ENCODE data around the gene SEC14L1. TPM values are rescaled to one million over a fixed set of nuclear protein-coding genes. Genes with fewer than 3 reads are reported as not detected.

The SEC14L1 gene
- total and polyA plus RNA-seq, 8 donors: 3.2 to 106 (median 43.9) TPM

DNA sequence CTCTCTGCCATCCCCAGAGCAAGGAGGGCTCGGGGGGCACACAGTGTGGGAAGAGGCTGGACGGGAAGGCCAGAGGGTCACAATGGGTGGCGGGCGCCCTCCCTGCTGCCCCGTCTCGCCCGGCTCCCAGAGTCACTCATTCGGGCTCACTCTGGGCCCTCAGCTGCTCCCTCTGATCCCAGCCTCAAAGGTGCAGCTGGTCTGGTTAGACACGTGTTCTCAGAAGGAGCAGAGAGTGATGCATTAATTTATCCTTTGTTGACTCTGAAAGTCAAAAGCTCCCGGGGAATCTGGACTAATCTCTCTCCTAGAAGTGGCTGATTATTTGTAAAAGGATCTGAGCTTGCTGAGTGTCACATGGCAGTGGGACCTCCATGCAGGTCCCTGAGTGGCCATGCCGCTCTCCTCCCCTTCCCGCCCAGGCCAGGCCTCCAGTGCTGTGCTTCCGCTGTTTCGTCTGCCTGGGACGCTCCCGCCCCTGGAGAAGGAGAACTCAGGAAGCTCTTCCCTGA lies 87.5 kb downstream of the SEC14L1 start:
- H3K4me3 ChIP-seq: no peak overlapping the region
- H3K36me3 ChIP-seq: no peaks in the 10 kb centered on the region
- H3K27ac ChIP-seq: peak overlapping the region in 2 of 5 donors; percentile 7 to 20
- H3K27me3 ChIP-seq: no peaks in the 10 kb centered on the region
- no peak for DNase-seq
- 75 to 79% (median 76%) methylated on average over 15 to 16 of the region's 16 CpGs for WGBS, 5 donors
- intact Hi-C loops (cut with DNase I; ENCODE audit: low total_unique reads): no loop called here
- H3K4me1 ChIP-seq: no peaks in the 10 kb centered on the region
- H3K9me3 ChIP-seq: peaks cover 0 to 5% (median 0%) of the 10 kb centered on the region in 4 donors
- TF ChIP-seq POLR2A (IDR thresholded peaks at IDR 0.05): no peak
- TF ChIP-seq, protein P1, sequence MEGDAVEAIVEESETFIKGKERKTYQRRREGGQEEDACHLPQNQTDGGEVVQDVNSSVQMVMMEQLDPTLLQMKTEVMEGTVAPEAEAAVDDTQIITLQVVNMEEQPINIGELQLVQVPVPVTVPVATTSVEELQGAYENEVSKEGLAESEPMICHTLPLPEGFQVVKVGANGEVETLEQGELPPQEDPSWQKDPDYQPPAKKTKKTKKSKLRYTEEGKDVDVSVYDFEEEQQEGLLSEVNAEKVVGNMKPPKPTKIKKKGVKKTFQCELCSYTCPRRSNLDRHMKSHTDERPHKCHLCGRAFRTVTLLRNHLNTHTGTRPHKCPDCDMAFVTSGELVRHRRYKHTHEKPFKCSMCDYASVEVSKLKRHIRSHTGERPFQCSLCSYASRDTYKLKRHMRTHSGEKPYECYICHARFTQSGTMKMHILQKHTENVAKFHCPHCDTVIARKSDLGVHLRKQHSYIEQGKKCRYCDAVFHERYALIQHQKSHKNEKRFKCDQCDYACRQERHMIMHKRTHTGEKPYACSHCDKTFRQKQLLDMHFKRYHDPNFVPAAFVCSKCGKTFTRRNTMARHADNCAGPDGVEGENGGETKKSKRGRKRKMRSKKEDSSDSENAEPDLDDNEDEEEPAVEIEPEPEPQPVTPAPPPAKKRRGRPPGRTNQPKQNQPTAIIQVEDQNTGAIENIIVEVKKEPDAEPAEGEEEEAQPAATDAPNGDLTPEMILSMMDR (IDR thresholded peaks at IDR 0.05): no peak

DNA sequence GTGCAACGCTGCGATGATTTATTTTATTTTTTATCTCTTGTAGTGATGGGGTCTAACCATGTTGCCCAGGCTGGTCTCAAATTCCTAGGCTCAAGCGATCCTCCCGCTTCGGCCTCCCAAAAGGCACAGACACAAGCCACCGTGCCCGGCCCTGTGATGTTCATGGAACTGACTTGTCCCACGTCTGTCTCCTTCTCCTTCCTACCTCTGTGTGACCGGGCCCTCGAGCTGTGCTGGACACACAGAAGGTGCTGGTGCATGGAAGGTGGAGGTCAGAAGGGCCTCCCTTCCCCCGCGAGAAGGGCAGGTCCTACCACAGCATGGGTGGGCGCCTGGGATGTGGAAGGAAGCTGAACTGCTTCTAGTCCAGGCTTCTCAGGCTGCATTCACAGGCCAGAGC lies 88.0 kb downstream of the SEC14L1 start:
- Histone ChIP-seq H3K9me3 (peaks cover 0 to 9% (median 0%) of the 10 kb centered on the region in 4 donors), H3K4me3 (no peak overlapping the region), H3K4me1 (no peaks in the 10 kb centered on the region), H3K27me3 (no peaks in the 10 kb centered on the region), H3K36me3 (no peaks in the 10 kb centered on the region), H3K27ac (no peak overlapping the region)
- 90 to 95% (median 91%) methylated on average over 13 of the region's 13 CpGs for WGBS, 5 donors
- intact Hi-C loops (cut with DNase I; ENCODE audit: low total_unique reads): no loop called here
- no peak for TF ChIP-seq POLR2AphosphoS5 (IDR thresholded peaks at IDR 0.05)
- no peak for TF ChIP-seq POLR2A (IDR thresholded peaks at IDR 0.05)
- TF ChIP-seq EP300 (IDR thresholded peaks at IDR 0.05): no peak
- TF ChIP-seq, protein P1 (IDR thresholded peaks at IDR 0.05): no peak
- DNase-seq: no peak

DNA sequence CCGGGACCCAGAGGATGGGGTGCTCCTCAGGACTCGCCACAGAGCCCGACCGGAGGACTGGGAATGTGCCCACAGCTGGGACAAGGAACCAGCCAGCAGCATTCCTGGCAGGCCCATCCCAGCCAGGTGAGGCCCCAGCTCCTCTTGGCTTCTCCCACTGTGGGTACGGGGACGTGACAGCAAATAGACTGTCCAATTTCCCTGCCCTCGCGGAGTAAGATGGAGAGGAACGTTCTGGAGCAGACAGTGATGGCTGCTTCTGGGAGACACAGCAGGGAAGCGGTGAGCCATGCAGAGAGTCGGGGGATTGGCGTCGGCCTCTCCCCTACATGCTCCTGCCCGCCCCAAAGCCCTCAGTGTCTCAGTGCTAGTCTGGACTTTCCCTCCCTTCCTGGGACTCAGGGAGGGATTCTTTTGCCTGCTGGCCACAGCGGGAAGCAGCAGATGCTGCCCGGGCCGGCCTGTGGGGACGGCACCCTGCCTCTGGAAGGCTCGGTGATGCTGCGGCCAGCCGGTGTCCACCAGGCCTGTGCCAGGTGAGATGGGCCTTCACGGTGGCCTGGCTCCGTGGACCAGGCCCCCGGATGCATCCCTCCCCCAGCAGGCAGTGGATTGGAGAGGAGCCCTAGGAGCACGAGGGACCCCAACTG lies 89.1 kb downstream of the SEC14L1 start:
- DNase-seq: no peak
- intact Hi-C loops (cut with DNase I; ENCODE audit: low total_unique reads): no loop called here
- Histone ChIP-seq H3K4me3 (no peak overlapping the region), H3K27ac (no peak overlapping the region), H3K36me3 (no peaks in the 10 kb centered on the region), H3K4me1 (peaks cover 0 to 10% (median 1%) of the 10 kb centered on the region in 4 donors), H3K9me3 (peaks cover 0 to 9% (median 0%) of the 10 kb centered on the region in 4 donors), H3K27me3 (no peaks in the 10 kb centered on the region)
- WGBS, 5 donors: 88 to 94% (median 93%) methylated on average over 15 to 25 of the region's 25 CpGs
- TF ChIP-seq POLR2A (IDR thresholded peaks at IDR 0.05) (no peak), EP300 (IDR thresholded peaks at IDR 0.05) (no peak), POLR2AphosphoS5 (IDR thresholded peaks at IDR 0.05) (no peak)
- TF ChIP-seq, protein P1 (IDR thresholded peaks at IDR 0.05): no peak

DNA sequence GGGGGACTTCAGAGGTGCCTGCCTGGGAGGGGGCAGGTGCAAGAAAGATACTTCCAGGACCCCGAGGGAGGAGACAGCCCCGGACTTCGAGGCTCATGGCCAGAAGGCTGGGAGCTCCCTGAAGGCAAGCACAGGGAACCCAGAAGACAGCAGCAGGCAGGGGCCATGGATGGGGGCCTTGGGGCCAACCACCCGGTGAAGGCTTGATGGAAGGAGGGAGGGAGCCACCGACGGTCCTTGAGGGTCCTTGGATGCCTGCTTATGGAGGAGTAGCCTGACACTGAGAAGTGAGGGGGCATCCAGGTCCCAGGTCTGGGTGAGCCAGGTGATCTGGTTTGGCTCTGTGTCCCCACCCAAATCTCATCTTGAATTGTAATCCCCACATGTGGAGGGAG lies 89.7 kb downstream of the SEC14L1 start:
- WGBS, 5 donors: 82 to 98% (median 93%) methylated on average over 6 of the region's 6 CpGs
- DNase-seq: no peak
- H3K27ac ChIP-seq: no peak overlapping the region
- H3K27me3 ChIP-seq: no peaks in the 10 kb centered on the region
- H3K9me3 ChIP-seq: peaks cover 0 to 4% (median 0%) of the 10 kb centered on the region in 4 donors
- no peak overlapping the region for H3K4me3 ChIP-seq
- peaks cover 0 to 13% (median 4%) of the 10 kb centered on the region in 4 donors for H3K4me1 ChIP-seq
- TF ChIP-seq, protein P1 (IDR thresholded peaks at IDR 0.05): no peak
- no peak for TF ChIP-seq POLR2AphosphoS5 (IDR thresholded peaks at IDR 0.05)
- no peak for TF ChIP-seq POLR2A (IDR thresholded peaks at IDR 0.05)
- TF ChIP-seq EP300 (IDR thresholded peaks at IDR 0.05): no peak
- intact Hi-C loops (cut with DNase I; ENCODE audit: low total_unique reads): no loop called here
- no peaks in the 10 kb centered on the region for H3K36me3 ChIP-seq
